Progenitor cell of endocrine pancreas (in vitro differentiated cells): ENCODE results near the gene CYBB. TPM values are rescaled to one million over a fixed set of nuclear protein-coding genes. Genes with fewer than 3 reads are reported as not detected.
A peak's percentile ranks its signal among the peaks of the same experiment; 100 is the strongest.

Experiments used
- DNase-seq: peaks from one replicate; pipeline ENCODE4 v3.0.0; 2021; ENCODE audit warnings: low spot score; ENCODE audit not compliant: unreplicated experiment
- H3K27ac Mint-ChIP-seq: 2 replicates; pipeline ENCODE4 v1.8.0; 2021; ENCODE audit warnings: mild to moderate bottlenecking, moderate library complexity, mixed read lengths
- H3K27me3 Mint-ChIP-seq: 2 replicates; pipeline ENCODE4 v1.8.0; 2021; ENCODE audit warnings: mixed read lengths
- H3K36me3 Mint-ChIP-seq: 2 replicates; pipeline ENCODE4 v1.8.0; 2022; ENCODE audit warnings: mixed read lengths; ENCODE audit not compliant: insufficient read depth
- H3K4me1 Mint-ChIP-seq: 2 replicates; pipeline ENCODE4 v1.8.0; 2021; ENCODE audit warnings: low read depth, mixed read lengths
- H3K4me3 Mint-ChIP-seq: 2 replicates; pipeline ENCODE4 v1.8.0; 2021; ENCODE audit warnings: low read depth, mild to moderate bottlenecking, moderate library complexity, mixed read lengths
- H3K9me3 Mint-ChIP-seq: 2 replicates; pipeline ENCODE4 v1.8.0; 2021; ENCODE audit warnings: low read depth, mixed read lengths
- total RNA-seq: library from RNA; stranded (reverse); gene quantifications from 2 replicates; pipeline ENCODE4 v1.2.1, GENCODE V29; 2021
- TF ChIP-seq, protein P1 (sequence below): fragments of 200-600 bp; sonication (generic); IDR thresholded peaks from one replicate; pipeline ENCODE4 v1.5.0; 2021; ENCODE audit warnings: antibody characterized with exemption, mild to moderate bottlenecking; ENCODE audit not compliant: unreplicated experiment

CYBB gene
- total RNA-seq, 1 donor from 2014 or later: 0.41 TPM

- peaks cover 3% of the 10 kb centered on the region for H3K4me1 Mint-ChIP-seq
- H3K27me3 Mint-ChIP-seq: no peaks in the 10 kb centered on the region
- peaks cover 15% of the 10 kb centered on the region for H3K36me3 Mint-ChIP-seq
These were observed 61.1 kb downstream of the CYBB start for GRCh38 chrX:37840931-37841330.

DNA sequence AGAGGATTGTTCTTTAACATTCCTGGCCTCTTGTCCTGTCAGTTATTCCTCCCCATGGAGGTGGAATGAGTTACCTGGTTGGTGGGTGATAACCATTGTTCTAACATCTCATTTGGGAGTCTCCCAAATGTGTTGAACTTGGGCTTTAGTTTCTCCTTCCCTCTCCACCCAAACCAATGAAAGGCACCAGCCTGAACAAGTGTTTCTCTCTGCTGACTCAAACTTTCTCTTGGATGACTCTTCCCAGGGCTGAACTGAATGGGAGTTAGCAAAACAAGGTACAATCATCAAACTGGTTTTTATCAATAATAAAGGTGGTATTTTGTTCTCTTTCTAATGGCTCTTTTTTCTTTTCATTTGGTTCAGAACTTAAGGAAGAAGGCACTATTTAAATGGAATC lies 64.8 kb downstream of the CYBB start:
- Mint-ChIP-seq H3K4me3 (no peak overlapping the region), H3K27ac (no peak overlapping the region), H3K36me3 (peaks cover 14% of the 10 kb centered on the region), H3K27me3 (no peaks in the 10 kb centered on the region), H3K4me1 (peaks cover 6% of the 10 kb centered on the region), H3K9me3 (peaks cover 21% of the 10 kb centered on the region)
- DNase-seq: no peak
- TF ChIP-seq, protein P1, sequence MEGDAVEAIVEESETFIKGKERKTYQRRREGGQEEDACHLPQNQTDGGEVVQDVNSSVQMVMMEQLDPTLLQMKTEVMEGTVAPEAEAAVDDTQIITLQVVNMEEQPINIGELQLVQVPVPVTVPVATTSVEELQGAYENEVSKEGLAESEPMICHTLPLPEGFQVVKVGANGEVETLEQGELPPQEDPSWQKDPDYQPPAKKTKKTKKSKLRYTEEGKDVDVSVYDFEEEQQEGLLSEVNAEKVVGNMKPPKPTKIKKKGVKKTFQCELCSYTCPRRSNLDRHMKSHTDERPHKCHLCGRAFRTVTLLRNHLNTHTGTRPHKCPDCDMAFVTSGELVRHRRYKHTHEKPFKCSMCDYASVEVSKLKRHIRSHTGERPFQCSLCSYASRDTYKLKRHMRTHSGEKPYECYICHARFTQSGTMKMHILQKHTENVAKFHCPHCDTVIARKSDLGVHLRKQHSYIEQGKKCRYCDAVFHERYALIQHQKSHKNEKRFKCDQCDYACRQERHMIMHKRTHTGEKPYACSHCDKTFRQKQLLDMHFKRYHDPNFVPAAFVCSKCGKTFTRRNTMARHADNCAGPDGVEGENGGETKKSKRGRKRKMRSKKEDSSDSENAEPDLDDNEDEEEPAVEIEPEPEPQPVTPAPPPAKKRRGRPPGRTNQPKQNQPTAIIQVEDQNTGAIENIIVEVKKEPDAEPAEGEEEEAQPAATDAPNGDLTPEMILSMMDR: no peak

More at GRCh38 chrX:37840931-37841330, 61.1 kb downstream of the CYBB start:
- DNase-seq: no peak
- H3K4me3 Mint-ChIP-seq: no peak overlapping the region
- peaks cover 14% of the 10 kb centered on the region for H3K9me3 Mint-ChIP-seq
- no peak overlapping the region for H3K27ac Mint-ChIP-seq
- TF ChIP-seq, protein P1: no peak

DNA sequence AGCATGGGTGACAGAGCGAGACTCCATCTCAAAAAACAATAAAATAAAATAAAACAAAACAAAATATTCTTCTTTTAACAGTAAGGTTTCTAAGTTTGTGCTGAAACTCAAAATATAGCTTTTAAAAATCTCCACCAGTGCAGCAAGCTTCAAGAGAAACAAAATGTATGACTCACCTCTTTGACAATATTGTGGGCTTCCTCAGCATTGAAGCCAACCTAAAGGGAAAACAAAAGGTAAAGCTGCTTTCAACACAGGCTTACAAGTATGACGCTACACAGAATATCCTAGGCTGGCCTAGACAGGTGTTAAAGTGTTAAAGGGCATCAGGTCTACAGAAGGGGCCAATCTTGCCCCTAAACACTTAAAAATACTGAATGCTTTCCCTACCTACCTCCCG lies 66.3 kb downstream of the CYBB start:
- no peaks in the 10 kb centered on the region for H3K27me3 Mint-ChIP-seq
- no peak for DNase-seq
- H3K27ac Mint-ChIP-seq: peak overlapping the region; percentile 43
- TF ChIP-seq, protein P1: no peak
- peaks cover 6% of the 10 kb centered on the region for H3K4me1 Mint-ChIP-seq
- peaks cover 11% of the 10 kb centered on the region for H3K36me3 Mint-ChIP-seq
- peak overlapping the region; percentile 74 for H3K4me3 Mint-ChIP-seq
- peaks cover 22% of the 10 kb centered on the region for H3K9me3 Mint-ChIP-seq

DNA sequence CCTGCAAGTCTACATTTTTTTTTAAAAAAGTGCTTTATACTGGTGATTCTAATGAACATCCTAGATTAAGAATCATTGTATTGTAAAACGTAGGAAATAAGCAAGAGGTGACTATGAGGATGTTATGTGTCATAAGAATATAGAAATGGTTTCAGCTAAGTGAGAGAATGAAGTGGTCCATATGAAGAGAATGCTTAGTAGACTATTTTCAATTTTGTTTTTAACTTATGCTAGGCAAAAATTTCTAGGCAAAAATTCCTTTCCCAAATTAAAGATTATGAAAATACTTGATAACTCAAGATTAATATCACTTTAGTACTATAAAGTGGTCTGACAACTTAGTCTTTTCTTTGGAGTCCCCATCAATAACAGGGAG lies 66.7 kb downstream of the CYBB start:
- DNase-seq: no peak
- no peaks in the 10 kb centered on the region for H3K27me3 Mint-ChIP-seq
- TF ChIP-seq, protein P1: no peak
- peaks cover 9% of the 10 kb centered on the region for H3K36me3 Mint-ChIP-seq
- peak overlapping the region; percentile 43 for H3K27ac Mint-ChIP-seq
- H3K9me3 Mint-ChIP-seq: peaks cover 21% of the 10 kb centered on the region
- peaks cover 6% of the 10 kb centered on the region for H3K4me1 Mint-ChIP-seq
- peak overlapping the region; percentile 74 for H3K4me3 Mint-ChIP-seq

GRCh38 chrX:37846934-37847732 lies 67.3 kb downstream of the CYBB start, which contains the start of gene DYNLT3:
TSS of gene DYNLT3 (minus strand) at chrX:37847571. CDS start at chrX:37847510, 61 bp downstream.
- Mint-ChIP-seq H3K27ac (peak within 1 kb of the TSS; percentile 93), H3K4me3 (peak within 1 kb of the TSS; percentile 74), H3K36me3 (peaks cover 9% of the 10 kb centered on the region), H3K9me3 (peaks cover 21% of the 10 kb centered on the region), H3K27me3 (no peaks in the 10 kb centered on the region), H3K4me1 (peaks cover 6% of the 10 kb centered on the region)
- TF ChIP-seq, protein P1: no peak
- peak; percentile 66 for DNase-seq
